Suprapubic skin (tissue), 4 donors: ENCODE measurements around the gene GNB2.

ENCODE experiments used
- POLR2A ChIP-seq, 2 donors: fragments of 450-650 bp; IDR thresholded peaks; one replicate each; pipeline ENCODE4 v1.6.1; 2017; ENCODE audit warnings: antibody characterized with exemption in 2 of 2, mild to moderate bottlenecking in 2 of 2, moderate library complexity in 2 of 2
- POLR2AphosphoS5 ChIP-seq, 3 donors: sonication (generic); formaldehyde crosslinking; IDR thresholded peaks; one replicate each; pipeline ENCODE4 v1.6.1; 2017; ENCODE audit warnings: antibody characterized with exemption in 3 of 3
- TF ChIP-seq, protein P1 (sequence below), 2 donors: fragments of 200-600 bp in 1 of 2; fragments of 450-650 bp in 1 of 2; sonication (generic) in 1 of 2; IDR thresholded peaks; one replicate each; pipeline ENCODE4 v1.5.1; 2016 to 2019; ENCODE audit warnings: antibody characterized with exemption in 2 of 2, mild to moderate bottlenecking in 1 of 2, moderate library complexity in 1 of 2

DNA sequence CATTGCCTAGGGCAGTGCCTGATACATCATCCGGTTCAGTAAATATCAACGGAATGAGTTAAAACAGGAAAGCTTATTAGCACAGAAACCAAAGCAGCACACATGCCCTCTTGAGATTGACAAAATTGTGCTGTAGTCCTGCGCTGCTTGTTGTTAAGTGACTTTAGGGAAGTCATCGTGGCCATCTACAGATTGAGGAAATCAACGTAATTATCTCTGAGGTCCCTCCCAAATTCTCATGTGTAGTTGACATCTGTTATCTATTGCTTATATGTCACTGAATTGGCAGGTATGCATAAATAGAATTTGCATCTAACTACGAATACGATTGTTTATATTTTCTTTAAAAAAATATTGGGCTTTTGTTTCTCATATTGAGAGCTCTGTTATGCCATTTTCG, 3.5 kb upstream of the GNB2 start:
- TF ChIP-seq, protein P1, sequence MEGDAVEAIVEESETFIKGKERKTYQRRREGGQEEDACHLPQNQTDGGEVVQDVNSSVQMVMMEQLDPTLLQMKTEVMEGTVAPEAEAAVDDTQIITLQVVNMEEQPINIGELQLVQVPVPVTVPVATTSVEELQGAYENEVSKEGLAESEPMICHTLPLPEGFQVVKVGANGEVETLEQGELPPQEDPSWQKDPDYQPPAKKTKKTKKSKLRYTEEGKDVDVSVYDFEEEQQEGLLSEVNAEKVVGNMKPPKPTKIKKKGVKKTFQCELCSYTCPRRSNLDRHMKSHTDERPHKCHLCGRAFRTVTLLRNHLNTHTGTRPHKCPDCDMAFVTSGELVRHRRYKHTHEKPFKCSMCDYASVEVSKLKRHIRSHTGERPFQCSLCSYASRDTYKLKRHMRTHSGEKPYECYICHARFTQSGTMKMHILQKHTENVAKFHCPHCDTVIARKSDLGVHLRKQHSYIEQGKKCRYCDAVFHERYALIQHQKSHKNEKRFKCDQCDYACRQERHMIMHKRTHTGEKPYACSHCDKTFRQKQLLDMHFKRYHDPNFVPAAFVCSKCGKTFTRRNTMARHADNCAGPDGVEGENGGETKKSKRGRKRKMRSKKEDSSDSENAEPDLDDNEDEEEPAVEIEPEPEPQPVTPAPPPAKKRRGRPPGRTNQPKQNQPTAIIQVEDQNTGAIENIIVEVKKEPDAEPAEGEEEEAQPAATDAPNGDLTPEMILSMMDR (IDR thresholded peaks at IDR 0.05): no peak
- TF ChIP-seq POLR2AphosphoS5 (IDR thresholded peaks at IDR 0.05): no peak
- TF ChIP-seq POLR2A (IDR thresholded peaks at IDR 0.05): no peak
